ENCODE measurements around the gene TLE1. TPM values are rescaled to one million over a fixed set of nuclear protein-coding genes. Genes with fewer than 3 reads are reported as not detected.

Gene TLE1
- total and polyA plus RNA-seq, 8 donors, result 23.7 to 136 (median 58.7) TPM

DNA sequence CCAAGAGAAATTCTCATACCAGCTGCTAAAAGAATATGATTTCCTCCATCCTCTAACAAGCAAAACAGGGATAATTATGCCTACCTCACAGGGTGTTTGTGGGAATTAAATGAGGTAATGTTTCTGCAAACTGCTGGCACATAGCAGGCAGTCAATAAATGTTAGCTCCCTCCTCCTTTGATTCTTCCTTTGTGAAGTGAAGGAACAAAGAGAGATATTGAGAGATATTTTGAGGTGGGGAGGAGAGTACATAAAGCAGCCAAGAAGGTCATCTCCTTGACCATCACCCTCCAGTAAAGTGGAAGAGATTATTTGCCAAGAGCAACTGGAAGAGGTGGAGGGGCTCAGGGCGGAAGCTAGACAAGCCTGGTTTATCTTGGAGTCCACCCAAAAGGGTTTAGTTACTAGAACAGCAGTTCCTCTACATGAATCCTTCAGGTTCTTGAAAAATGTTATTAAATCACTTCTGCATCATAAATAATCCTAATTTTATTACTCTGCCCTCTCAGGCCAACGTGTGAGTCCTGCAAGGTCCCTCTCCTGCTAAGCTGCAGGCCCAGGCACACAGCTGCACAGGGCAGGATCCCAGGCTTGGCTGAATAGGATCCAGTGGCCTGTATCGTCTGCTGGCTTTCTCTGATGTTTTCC is 35.0 kb upstream of the TLE1 start:
- Histone ChIP-seq H3K4me1 (peaks cover 0 to 14% (median 8%) of the 10 kb centered on the region in 4 donors), H3K9me3 (no peaks in the 10 kb centered on the region), H3K27me3 (no peaks in the 10 kb centered on the region), H3K4me3 (no peak overlapping the region), H3K36me3 (no peaks in the 10 kb centered on the region), H3K27ac (no peak overlapping the region)
- intact Hi-C loops (cut with DNase I; ENCODE audit: low total_unique reads), result no loop called here
- TF ChIP-seq POLR2AphosphoS5 (IDR thresholded peaks at IDR 0.05) (no peak), EP300 (IDR thresholded peaks at IDR 0.05) (no peak), POLR2A (IDR thresholded peaks at IDR 0.05) (no peak), CTCF (IDR thresholded peaks at IDR 0.05) (no peak)
- WGBS, 5 donors, result 28 to 38% (median 36%) methylated on average over 3 of the region's 3 CpGs
- peak in 1 of 2 donors; percentile 30 for DNase-seq

- Histone ChIP-seq H3K4me1 (peaks cover 0 to 17% (median 11%) of the 10 kb centered on the region in 4 donors), H3K4me3 (no peak overlapping the region), H3K36me3 (no peaks in the 10 kb centered on the region), H3K27ac (no peak overlapping the region), H3K27me3 (no peaks in the 10 kb centered on the region), H3K9me3 (no peaks in the 10 kb centered on the region)
- WGBS, 5 donors, result 91 to 95% (median 94%) methylated on average over 3 of the region's 3 CpGs
- TF ChIP-seq EP300 (IDR thresholded peaks at IDR 0.05) (no peak), CTCF (IDR thresholded peaks at IDR 0.05) (no peak), POLR2A (IDR thresholded peaks at IDR 0.05) (no peak), POLR2AphosphoS5 (IDR thresholded peaks at IDR 0.05) (no peak)
- intact Hi-C loops (cut with DNase I; ENCODE audit: low total_unique reads), result no loop called here
- no peak for DNase-seq
These were observed 32.9 kb upstream of the TLE1 start for GRCh38 chr9:81722277-81722676.

DNA sequence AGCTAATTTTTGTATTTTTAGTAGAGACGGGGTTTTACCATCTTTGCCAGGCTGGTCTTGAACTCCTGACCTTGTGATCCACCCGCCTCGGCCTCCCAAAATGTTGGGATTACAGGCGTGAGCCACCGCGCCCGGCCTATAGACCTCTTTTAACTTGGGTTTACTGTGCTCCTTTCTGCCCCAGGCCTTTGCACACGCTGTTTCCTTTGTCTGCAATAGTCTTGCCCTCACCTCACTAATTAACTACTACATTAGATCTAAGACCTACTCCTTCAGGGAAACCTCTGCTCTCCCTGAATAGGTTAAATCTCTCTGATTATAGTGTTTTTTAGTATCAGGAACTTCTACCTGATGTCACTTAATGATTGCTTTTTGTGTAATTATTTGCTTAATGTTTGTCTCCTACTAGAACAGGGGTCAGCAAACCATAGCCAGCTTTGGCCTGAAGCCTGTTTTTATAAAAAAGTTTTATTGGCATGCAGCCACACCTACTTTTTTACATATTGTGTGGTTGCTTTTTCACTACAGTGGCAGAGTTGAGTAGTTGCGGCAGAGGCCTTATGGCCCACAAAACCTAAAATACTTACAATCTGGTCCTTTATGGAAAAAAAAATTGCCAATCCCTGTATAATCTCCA is 31.2 kb upstream of the TLE1 start:
- TF ChIP-seq CTCF (IDR thresholded peaks at IDR 0.05) (no peak), POLR2A (IDR thresholded peaks at IDR 0.05) (no peak), POLR2AphosphoS5 (IDR thresholded peaks at IDR 0.05) (no peak), EP300 (IDR thresholded peaks at IDR 0.05) (no peak)
- H3K27ac ChIP-seq, result no peak overlapping the region
- H3K27me3 ChIP-seq, result no peaks in the 10 kb centered on the region
- no peaks in the 10 kb centered on the region for H3K36me3 ChIP-seq
- intact Hi-C loops (cut with DNase I; ENCODE audit: low total_unique reads), result no loop called here
- 73 to 93% (median 86%) methylated on average over 9 of the region's 9 CpGs for WGBS, 5 donors
- no peak overlapping the region for H3K4me3 ChIP-seq
- peaks cover 0 to 21% (median 11%) of the 10 kb centered on the region in 4 donors for H3K4me1 ChIP-seq
- peak in 1 of 2 donors; percentile 64 for DNase-seq
- H3K9me3 ChIP-seq, result no peaks in the 10 kb centered on the region

- Histone ChIP-seq H3K9me3 (no peaks in the 10 kb centered on the region), H3K36me3 (no peaks in the 10 kb centered on the region), H3K27ac (no peak overlapping the region), H3K4me3 (no peak overlapping the region), H3K4me1 (peaks cover 0 to 21% (median 11%) of the 10 kb centered on the region in 4 donors), H3K27me3 (no peaks in the 10 kb centered on the region)
- 56 to 84% (median 69%) methylated on average over 4 of the region's 4 CpGs for WGBS, 5 donors
- DNase-seq, result peak in 1 of 2 donors; percentile 21
- no peak for TF ChIP-seq POLR2AphosphoS5 (IDR thresholded peaks at IDR 0.05)
- TF ChIP-seq EP300 (IDR thresholded peaks at IDR 0.05), result no peak
- TF ChIP-seq POLR2A (IDR thresholded peaks at IDR 0.05), result no peak
- TF ChIP-seq CTCF (IDR thresholded peaks at IDR 0.05), result no peak
- intact Hi-C loops (cut with DNase I; ENCODE audit: low total_unique reads), result no loop called here
These were observed 30.6 kb upstream of the TLE1 start for GRCh38 chr9:81719972-81720371.

Measured in stomach (tissue), 9 donors.